Panc1 (cell line): ENCODE results near the gene LGSN. TPM values are rescaled to one million over a fixed set of nuclear protein-coding genes. Genes with fewer than 3 reads are reported as not detected.

Experiments
- ATAC-seq: fragments of 200-7000 bp; cut with Tn5 transposase; 2 replicates; pipeline ENCODE4 v1.9.1; 2020; ENCODE audit warnings: mild to moderate bottlenecking, moderate library complexity
- BruUV-seq: library from RNA; stranded (reverse); fragments of 400-500 nt; replicated peaks from 2 replicates; lab custom pipeline; 2021; lab: Mats Ljungman, UMichigan
- CTCF ChIA-PET: fragments of 300-600 bp; sonication (Branson Sonifier 250); formaldehyde crosslinking; loops from one replicate; lab custom pipeline; 2022; ENCODE audit warnings: antibody characterized with exemption; lab: Charles Lee
- POLR2A ChIA-PET: fragments of 300-600 bp; sonication (Branson Sonifier 250); formaldehyde crosslinking; loops from one replicate; lab custom pipeline; 2022; ENCODE audit warnings: antibody characterized with exemption; lab: Charles Lee
- DNase-seq: peaks from one replicate; pipeline ENCODE4 v3.0.0-alpha.2; 2010; ENCODE audit warnings: low read depth, low spot score
- H3K27ac ChIP-seq: 2 replicates; pipeline ENCODE4 v1.5.1; 2011; ENCODE audit warnings: mild to moderate bottlenecking, low read length, inconsistent platforms
- H3K27me3 ChIP-seq: fragments of 200-500 bp; sonication (Bioruptor generic); 2 replicates; pipeline ENCODE4 v1.6.0; 2014; ENCODE audit warnings: low read length, inconsistent platforms; ENCODE audit not compliant: control insufficient read depth, insufficient read depth
- H3K36me3 ChIP-seq: fragments of 200-500 bp; sonication (Bioruptor generic); 2 replicates; pipeline ENCODE4 v1.5.1; 2014; ENCODE audit warnings: inconsistent platforms, mild to moderate bottlenecking, low read length, moderate library complexity; ENCODE audit not compliant: control insufficient read depth, insufficient read depth
- H3K4me1 ChIP-seq: 2 replicates; pipeline ENCODE4 v1.5.1; 2011; ENCODE audit warnings: inconsistent platforms, mild to moderate bottlenecking, low read length, moderate library complexity; ENCODE audit not compliant: control insufficient read depth, insufficient read depth
- H3K4me3 ChIP-seq, 2 experiments: 2 replicates each; pipeline ENCODE4 v1.5.1; 2011 to 2012; ENCODE audit warnings: low read depth in 2 of 2, low read length in 2 of 2, mild to moderate bottlenecking in 2 of 2, inconsistent platforms in 1 of 2, moderate library complexity in 1 of 2
- H3K9me3 ChIP-seq: fragments of 200-500 bp; sonication (Bioruptor generic); 2 replicates; pipeline ENCODE4 v1.5.1; 2014; ENCODE audit warnings: low read depth, mild to moderate bottlenecking, inconsistent platforms, low read length, moderate library complexity; ENCODE audit not compliant: control insufficient read depth, insufficient read depth
- POLR2AphosphoS5 ChIP-seq: IDR thresholded peaks from 2 replicates; pipeline ENCODE4 v1.6.1; 2012; ENCODE audit warnings: mild to moderate bottlenecking, low read depth, low read length, moderate library complexity
- SIN3A ChIP-seq: IDR thresholded peaks from 2 replicates; pipeline ENCODE4 v1.6.1; 2012; ENCODE audit warnings: low read depth, mild to moderate bottlenecking, low read length, moderate library complexity, borderline replicate concordance; ENCODE audit not compliant: insufficient read depth
- TCF7L2 ChIP-seq: IDR thresholded peaks from 2 replicates; pipeline ENCODE4 v1.6.1; 2011; ENCODE audit warnings: mild to moderate bottlenecking, low read depth, low read length, inconsistent platforms
- in situ Hi-C: cut with HindIII; loops from 2 replicates; pipeline ENCODE4 v1.10.0; 2016; ENCODE audit warnings: low sequenced_read_pairs, low pct_unique_long_range_greater_than_20kb
- intact Hi-C: fragments of 100-400 bp; cut with micrococcal nuclease; formaldehyde crosslinking; loops from one replicate; pipeline ENCODE4 v1.10.0; 2022; ENCODE audit not compliant: unreplicated experiment
- total RNA-seq: library from RNA; stranded (reverse); gene quantifications from one replicate; pipeline ENCODE4 v1.2.1, GENCODE V29; 2021; ENCODE audit not compliant: unreplicated experiment
- TF ChIP-seq, protein P1 (sequence below), 2 experiments: IDR thresholded peaks; 2 replicates each; pipeline ENCODE4 v1.6.1; 2011 to 2012; ENCODE audit warnings: low read depth in 2 of 2, control low read depth in 1 of 2, low read length in 1 of 2, mild to moderate bottlenecking in 1 of 2, moderate library complexity in 1 of 2; ENCODE audit not compliant: insufficient read depth in 1 of 2
- TF ChIP-seq, protein P2 (sequence below): fragments of 450-650 bp; IDR thresholded peaks from 2 replicates; pipeline ENCODE4 v1.5.1; 2017; ENCODE audit warnings: mild to moderate bottlenecking

LGSN gene
- total RNA-seq, 1 experiment from 2014 or later = not detected

DNA sequence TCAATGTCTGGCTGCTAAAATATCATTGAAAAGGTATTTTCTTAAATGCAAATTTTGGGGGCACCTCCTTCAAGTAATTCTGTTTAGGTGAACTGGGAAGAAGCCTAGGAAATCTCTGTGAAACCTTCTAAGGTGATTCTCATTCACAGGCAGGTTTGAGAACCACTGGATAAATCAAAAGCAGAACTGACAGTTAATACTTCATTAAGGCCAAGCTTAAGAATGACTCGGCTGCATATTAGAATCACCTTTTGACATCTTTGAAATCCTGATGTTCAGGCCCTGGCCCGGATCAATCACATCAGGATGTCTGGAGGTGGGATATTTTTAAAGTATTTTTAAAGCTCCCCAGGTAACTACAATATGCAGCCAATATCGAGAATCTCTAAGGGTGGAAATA is 58.0 kb downstream of the LGSN start:
- Histone ChIP-seq H3K4me1 (no peaks in the 10 kb centered on the region), H3K36me3 (no peaks in the 10 kb centered on the region), H3K27ac (no peak overlapping the region), H3K4me3 (no peak overlapping the region), H3K9me3 (no peaks in the 10 kb centered on the region), H3K27me3 (no peaks in the 10 kb centered on the region)
- in situ Hi-C loops = no loop called here
- POLR2A ChIA-PET = no interaction called here
- BruUV-seq = no TSS peak
- TF ChIP-seq TCF7L2 (no peak), POLR2AphosphoS5 (no peak), SIN3A (no peak)
- TF ChIP-seq, protein P1, sequence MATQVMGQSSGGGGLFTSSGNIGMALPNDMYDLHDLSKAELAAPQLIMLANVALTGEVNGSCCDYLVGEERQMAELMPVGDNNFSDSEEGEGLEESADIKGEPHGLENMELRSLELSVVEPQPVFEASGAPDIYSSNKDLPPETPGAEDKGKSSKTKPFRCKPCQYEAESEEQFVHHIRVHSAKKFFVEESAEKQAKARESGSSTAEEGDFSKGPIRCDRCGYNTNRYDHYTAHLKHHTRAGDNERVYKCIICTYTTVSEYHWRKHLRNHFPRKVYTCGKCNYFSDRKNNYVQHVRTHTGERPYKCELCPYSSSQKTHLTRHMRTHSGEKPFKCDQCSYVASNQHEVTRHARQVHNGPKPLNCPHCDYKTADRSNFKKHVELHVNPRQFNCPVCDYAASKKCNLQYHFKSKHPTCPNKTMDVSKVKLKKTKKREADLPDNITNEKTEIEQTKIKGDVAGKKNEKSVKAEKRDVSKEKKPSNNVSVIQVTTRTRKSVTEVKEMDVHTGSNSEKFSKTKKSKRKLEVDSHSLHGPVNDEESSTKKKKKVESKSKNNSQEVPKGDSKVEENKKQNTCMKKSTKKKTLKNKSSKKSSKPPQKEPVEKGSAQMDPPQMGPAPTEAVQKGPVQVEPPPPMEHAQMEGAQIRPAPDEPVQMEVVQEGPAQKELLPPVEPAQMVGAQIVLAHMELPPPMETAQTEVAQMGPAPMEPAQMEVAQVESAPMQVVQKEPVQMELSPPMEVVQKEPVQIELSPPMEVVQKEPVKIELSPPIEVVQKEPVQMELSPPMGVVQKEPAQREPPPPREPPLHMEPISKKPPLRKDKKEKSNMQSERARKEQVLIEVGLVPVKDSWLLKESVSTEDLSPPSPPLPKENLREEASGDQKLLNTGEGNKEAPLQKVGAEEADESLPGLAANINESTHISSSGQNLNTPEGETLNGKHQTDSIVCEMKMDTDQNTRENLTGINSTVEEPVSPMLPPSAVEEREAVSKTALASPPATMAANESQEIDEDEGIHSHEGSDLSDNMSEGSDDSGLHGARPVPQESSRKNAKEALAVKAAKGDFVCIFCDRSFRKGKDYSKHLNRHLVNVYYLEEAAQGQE (IDR thresholded peaks at IDR 0.05; ENCODE audit: insufficient read depth in 1 of 2, low read depth in 2 of 2, low read length in 1 of 2) = no peak
- TF ChIP-seq, protein P2, sequence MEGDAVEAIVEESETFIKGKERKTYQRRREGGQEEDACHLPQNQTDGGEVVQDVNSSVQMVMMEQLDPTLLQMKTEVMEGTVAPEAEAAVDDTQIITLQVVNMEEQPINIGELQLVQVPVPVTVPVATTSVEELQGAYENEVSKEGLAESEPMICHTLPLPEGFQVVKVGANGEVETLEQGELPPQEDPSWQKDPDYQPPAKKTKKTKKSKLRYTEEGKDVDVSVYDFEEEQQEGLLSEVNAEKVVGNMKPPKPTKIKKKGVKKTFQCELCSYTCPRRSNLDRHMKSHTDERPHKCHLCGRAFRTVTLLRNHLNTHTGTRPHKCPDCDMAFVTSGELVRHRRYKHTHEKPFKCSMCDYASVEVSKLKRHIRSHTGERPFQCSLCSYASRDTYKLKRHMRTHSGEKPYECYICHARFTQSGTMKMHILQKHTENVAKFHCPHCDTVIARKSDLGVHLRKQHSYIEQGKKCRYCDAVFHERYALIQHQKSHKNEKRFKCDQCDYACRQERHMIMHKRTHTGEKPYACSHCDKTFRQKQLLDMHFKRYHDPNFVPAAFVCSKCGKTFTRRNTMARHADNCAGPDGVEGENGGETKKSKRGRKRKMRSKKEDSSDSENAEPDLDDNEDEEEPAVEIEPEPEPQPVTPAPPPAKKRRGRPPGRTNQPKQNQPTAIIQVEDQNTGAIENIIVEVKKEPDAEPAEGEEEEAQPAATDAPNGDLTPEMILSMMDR = no peak
- CTCF ChIA-PET = no interaction called here
- DNase-seq = no peak
- ATAC-seq = no peak
- intact Hi-C loops = no loop called here

DNA sequence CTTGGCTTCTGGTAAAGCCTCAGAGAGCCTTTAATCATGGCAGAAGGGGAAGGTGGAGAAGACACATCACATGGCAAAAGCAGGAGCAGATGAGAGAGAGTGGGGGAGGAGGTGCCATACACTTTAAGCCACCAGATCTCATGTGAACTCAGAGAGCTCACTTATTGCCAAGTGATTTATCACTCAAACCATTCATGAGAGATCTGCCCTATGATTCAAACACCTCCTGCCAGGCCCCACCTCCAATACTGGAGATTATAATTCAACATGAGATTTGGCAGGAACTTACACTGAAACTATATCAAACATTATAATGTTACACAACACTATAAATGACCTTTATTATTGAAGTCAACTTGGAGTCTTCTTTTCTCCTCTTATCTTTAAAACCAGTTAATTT is 60.6 kb downstream of the LGSN start:
- ATAC-seq (no peak), DNase-seq (no peak)
- H3K27me3 ChIP-seq = no peaks in the 10 kb centered on the region
- in situ Hi-C loops = no loop called here
- no TSS peak for BruUV-seq
- H3K4me1 ChIP-seq = no peaks in the 10 kb centered on the region
- POLR2A ChIA-PET = no interaction called here
- CTCF ChIA-PET = no interaction called here
- H3K36me3 ChIP-seq = no peaks in the 10 kb centered on the region
- intact Hi-C loops = no loop called here
- H3K9me3 ChIP-seq = no peaks in the 10 kb centered on the region
- TF ChIP-seq SIN3A (no peak), TCF7L2 (no peak), POLR2AphosphoS5 (no peak)
- TF ChIP-seq, protein P2 = no peak
- TF ChIP-seq, protein P1 (IDR thresholded peaks at IDR 0.05; ENCODE audit: insufficient read depth in 1 of 2, low read depth in 2 of 2, low read length in 1 of 2) = no peak
- H3K27ac ChIP-seq = no peak overlapping the region
- no peak overlapping the region for H3K4me3 ChIP-seq
